NCI-H2171 (cell line): ENCODE measurements around the gene NBEA.

Experiments used
- DNase-seq: peaks from one replicate; lab custom pipeline; 2025; lab: John Stamatoyannopoulos, UW

Gene NBEA

GRCh38 chr13:35712907-35713761, 771.1 kb downstream of the NBEA start:
- no peak for DNase-seq

GRCh38 chr13:35714121-35714520, 772.1 kb downstream of the NBEA start:
- DNase-seq = no peak

GRCh38 chr13:35714588-35715377, 772.7 kb downstream of the NBEA start:
- no peak for DNase-seq

- DNase-seq = no peak
Observed at GRCh38 chr13:35716186-35716585, 774.1 kb downstream of the NBEA start.

DNA sequence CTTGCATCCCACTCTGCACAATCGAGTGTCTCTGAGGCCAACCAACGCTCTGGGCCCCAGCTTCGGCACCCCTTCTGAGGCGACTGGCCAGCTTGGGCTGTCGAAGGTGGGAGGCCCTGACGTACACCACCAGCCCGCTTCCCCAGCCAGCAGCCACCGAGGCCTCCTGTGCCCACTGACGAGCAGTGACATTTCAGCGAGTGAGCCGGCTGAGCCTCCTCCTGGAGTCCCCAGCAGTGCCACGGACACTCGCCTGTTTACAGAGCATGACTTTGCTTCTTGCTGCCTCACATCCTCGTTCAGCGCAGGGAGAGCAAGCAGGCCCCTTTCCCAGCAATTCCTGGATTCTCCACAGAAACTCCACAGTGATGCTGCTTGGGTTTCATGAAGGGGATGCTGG, 774.7 kb downstream of the NBEA start:
- no peak for DNase-seq

GRCh38 chr13:35718084-35718483, 776.0 kb downstream of the NBEA start:
- DNase-seq = no peak

GRCh38 chr13:35720290-35720689, 778.2 kb downstream of the NBEA start:
- no peak for DNase-seq

- peak; percentile 18 for DNase-seq
Observed at GRCh38 chr13:35720690-35721554, 778.9 kb downstream of the NBEA start.
